OCI-LY1 (cell line): Measurements from ENCODE around the gene THTPA.

Source experiments
- CTCF ChIP-seq: fragments of 200-600 bp; sonication (generic), shearing (Covaris generic); IDR thresholded peaks from 2 replicates; pipeline ENCODE4 v1.5.1; 2017; ENCODE audit warnings: mild to moderate bottlenecking, antibody characterized with exemption, low read length, moderate library complexity, mixed read lengths
- EZH2 ChIP-seq: fragments of 200-600 bp; sonication (generic), shearing (Covaris generic); IDR thresholded peaks from 2 replicates; pipeline ENCODE4 v1.8.0; 2017; ENCODE audit warnings: borderline replicate concordance, mixed run types, mild to moderate bottlenecking, antibody characterized with exemption, low read length, moderate library complexity, mixed read lengths

DNA sequence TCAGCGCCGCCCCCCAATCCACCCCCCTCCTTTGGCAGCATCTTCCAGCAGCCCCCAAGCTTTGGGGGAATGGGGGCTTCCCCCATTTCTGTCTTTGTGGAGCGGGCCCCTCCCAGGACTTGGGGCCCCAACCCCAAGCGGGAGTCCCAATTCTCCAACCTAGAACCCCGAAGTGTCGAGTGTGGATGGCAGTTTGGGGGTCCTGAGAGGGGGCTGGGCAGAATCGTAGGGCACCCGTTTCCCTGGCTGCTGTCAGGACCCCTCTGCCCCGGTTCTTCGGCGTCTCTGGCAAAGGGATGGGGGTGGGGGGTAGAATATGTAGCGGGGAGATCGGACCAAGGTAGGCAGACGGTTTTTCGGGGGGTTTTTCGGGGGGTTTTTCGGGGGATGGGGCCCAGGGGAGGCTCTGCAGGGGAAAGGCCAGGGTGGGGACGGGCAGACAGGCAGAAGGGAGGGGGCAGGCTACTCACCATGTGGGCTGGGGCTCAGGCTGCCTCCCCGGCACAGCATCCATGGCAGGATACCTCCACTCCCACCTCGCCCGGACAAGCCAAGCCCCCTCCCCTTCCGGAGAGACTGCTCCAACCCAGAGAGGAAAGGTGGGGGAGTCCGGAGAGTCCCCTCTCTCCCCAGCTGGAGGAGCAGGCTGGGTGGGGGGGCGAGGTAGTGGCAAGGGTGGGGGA, 21.8 kb downstream of the THTPA start:
- TF ChIP-seq EZH2 (no peak), CTCF (no peak)
